ENCODE data around the gene EEA1.

GRCh38 chr12:92876496-92876895, 52.6 kb downstream of the EEA1 start:
- TF ChIP-seq CTCF (conservative IDR thresholded peaks at IDR 0.05; ENCODE audit: low read length) (no peak), EZH2phosphoT487 (IDR thresholded peaks at IDR 0.05; ENCODE audit: borderline replicate concordance, low read depth, low read length) (no peak)
